K562 (cell line): ENCODE results near the gene DGCR6L. TPM values are rescaled to one million over a fixed set of nuclear protein-coding genes. Genes with fewer than 3 reads are reported as not detected.

Experiments used
- CBX2 ChIP-seq: fragments of 200-600 bp; sonication (generic); IDR thresholded peaks from one replicate; pipeline ENCODE4 v1.6.1; 2012; ENCODE audit warnings: mild to moderate bottlenecking, low read length, inconsistent platforms; ENCODE audit not compliant: insufficient read depth, poor library complexity, severe bottlenecking
- CREM ChIP-seq: IDR thresholded peaks from 2 replicates; pipeline ENCODE4 v1.6.1; 2014; ENCODE audit warnings: antibody characterized with exemption, low read depth
- ETS2 ChIP-seq: IDR thresholded peaks from 2 replicates; pipeline ENCODE4 v1.6.1; 2016; ENCODE audit warnings: borderline replicate concordance, missing genetic modification characterization, mild to moderate bottlenecking, moderate library complexity, missing compliant biosample characterization; ENCODE audit not compliant: poor library complexity, severe bottlenecking
- FOS ChIP-seq: IDR thresholded peaks from 3 replicates; pipeline ENCODE4 v1.6.1; 2011; ENCODE audit not compliant: insufficient read length; ENCODE audit errors: extremely low read depth
- GABPA ChIP-seq: fragments of 200-800 bp; sonication (Bioruptor generic); conservative IDR thresholded peaks from 2 replicates; pipeline ENCODE4 v1.6.1; 2016; ENCODE audit warnings: low read depth, missing genetic modification characterization, missing compliant biosample characterization
- GATA2 ChIP-seq: sonication (generic); formaldehyde crosslinking; IDR thresholded peaks from 2 replicates; pipeline ENCODE4 v1.4.0; 2020; ENCODE audit warnings: mild to moderate bottlenecking, missing genetic modification reagents
- TEAD4 ChIP-seq, 2 experiments: sonication (generic) in 1 of 2; formaldehyde crosslinking in 1 of 2; IDR thresholded peaks; 2 replicates each; pipeline versions ENCODE4 v1.6.1 to v1.8.0; 2012 to 2022; ENCODE audit warnings: borderline replicate concordance in 1 of 2, inconsistent platforms in 1 of 2, low read length in 1 of 2, mild to moderate bottlenecking in 1 of 2, missing genetic modification reagents in 1 of 2
- polyA plus RNA-seq, 8 experiments: library from polyadenylated mRNA; depleted of rRNA in 4 of 8; stranded (reverse) in 5 of 8; unstranded in 3 of 8; fragments of >200 nt; fragmentation: Nextera tagmentation in 2 of 8; fragmentation: Illumina TruSeq in 1 of 8; extraction: Ambion mirVana in 2 of 8; extraction: Trizol in 1 of 8; gene quantifications; 2 replicates each; pipeline versions ENCODE4 v1.2.1 to v1.2.3, GENCODE V29; 2011 to 2014; ENCODE audit warnings: inconsistent platforms in 1 of 8, missing spikeins in 1 of 8
- total RNA-seq, 7 experiments: library from RNA; depleted of rRNA in 6 of 7; stranded (reverse); fragments of >200 nt in 6 of 7; fragmentation: Illumina TruSeq in 2 of 7; extraction: Trizol in 2 of 7; gene quantifications; 2 replicates each; pipeline versions ENCODE4 v1.2.1 to v1.2.3, GENCODE V29; 2011 to 2021; ENCODE audit warnings: low replicate concordance in 1 of 7
- TF ChIP-seq, protein P1 (sequence below): fragments of 200-600 bp; sonication (generic); IDR thresholded peaks from one replicate; pipeline ENCODE4 v1.6.1; 2012; ENCODE audit warnings: mild to moderate bottlenecking, low read depth, low read length, inconsistent platforms
- TF ChIP-seq, protein P2 (sequence below): fragments of 200-800 bp; sonication (Bioruptor generic); IDR thresholded peaks from 2 replicates; pipeline ENCODE4 v1.6.1; 2016; ENCODE audit warnings: missing genetic modification characterization, missing compliant biosample characterization

The DGCR6L gene
- total and polyA plus RNA-seq, 9 of the 15 experiments (the other 6 are each of a cell fraction or from before 2014, with no cell fraction given) = 3.6 to 151 (median 51.0) TPM

DNA sequence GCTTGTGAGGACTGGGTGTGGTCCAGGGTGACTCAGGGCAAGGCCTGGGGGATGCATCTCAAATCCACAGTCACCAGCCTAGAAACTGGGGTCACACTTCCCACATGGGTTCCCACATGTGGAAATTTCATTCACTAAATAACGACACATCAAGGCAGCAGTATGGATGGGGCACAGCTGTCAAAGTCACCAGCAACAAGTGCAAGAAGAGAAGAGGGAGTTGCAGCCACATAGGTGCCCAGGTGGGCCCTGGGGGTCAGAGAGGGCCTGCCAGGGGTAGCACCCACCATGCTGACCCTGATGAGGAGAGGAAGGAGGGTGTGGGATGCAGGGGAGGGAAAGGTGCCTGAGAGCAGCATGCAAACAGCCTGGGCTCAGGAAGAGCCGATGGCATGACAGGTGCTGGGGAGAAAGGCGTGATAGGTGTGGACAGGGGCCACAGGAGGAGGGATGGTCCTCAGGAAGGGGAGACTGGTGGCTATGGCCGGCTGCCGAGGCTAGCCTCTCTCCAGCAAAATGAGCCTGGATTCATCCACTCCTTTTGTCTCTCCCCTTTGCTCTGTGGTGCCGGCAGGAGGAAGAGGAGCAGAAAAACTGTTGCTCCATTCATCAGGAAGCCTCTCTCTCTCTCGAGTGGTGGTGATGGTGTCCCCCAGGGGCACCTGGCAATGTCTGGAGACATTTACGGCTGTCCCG, 22.3 kb downstream of the DGCR6L start (continued):
- TF ChIP-seq, protein P1, sequence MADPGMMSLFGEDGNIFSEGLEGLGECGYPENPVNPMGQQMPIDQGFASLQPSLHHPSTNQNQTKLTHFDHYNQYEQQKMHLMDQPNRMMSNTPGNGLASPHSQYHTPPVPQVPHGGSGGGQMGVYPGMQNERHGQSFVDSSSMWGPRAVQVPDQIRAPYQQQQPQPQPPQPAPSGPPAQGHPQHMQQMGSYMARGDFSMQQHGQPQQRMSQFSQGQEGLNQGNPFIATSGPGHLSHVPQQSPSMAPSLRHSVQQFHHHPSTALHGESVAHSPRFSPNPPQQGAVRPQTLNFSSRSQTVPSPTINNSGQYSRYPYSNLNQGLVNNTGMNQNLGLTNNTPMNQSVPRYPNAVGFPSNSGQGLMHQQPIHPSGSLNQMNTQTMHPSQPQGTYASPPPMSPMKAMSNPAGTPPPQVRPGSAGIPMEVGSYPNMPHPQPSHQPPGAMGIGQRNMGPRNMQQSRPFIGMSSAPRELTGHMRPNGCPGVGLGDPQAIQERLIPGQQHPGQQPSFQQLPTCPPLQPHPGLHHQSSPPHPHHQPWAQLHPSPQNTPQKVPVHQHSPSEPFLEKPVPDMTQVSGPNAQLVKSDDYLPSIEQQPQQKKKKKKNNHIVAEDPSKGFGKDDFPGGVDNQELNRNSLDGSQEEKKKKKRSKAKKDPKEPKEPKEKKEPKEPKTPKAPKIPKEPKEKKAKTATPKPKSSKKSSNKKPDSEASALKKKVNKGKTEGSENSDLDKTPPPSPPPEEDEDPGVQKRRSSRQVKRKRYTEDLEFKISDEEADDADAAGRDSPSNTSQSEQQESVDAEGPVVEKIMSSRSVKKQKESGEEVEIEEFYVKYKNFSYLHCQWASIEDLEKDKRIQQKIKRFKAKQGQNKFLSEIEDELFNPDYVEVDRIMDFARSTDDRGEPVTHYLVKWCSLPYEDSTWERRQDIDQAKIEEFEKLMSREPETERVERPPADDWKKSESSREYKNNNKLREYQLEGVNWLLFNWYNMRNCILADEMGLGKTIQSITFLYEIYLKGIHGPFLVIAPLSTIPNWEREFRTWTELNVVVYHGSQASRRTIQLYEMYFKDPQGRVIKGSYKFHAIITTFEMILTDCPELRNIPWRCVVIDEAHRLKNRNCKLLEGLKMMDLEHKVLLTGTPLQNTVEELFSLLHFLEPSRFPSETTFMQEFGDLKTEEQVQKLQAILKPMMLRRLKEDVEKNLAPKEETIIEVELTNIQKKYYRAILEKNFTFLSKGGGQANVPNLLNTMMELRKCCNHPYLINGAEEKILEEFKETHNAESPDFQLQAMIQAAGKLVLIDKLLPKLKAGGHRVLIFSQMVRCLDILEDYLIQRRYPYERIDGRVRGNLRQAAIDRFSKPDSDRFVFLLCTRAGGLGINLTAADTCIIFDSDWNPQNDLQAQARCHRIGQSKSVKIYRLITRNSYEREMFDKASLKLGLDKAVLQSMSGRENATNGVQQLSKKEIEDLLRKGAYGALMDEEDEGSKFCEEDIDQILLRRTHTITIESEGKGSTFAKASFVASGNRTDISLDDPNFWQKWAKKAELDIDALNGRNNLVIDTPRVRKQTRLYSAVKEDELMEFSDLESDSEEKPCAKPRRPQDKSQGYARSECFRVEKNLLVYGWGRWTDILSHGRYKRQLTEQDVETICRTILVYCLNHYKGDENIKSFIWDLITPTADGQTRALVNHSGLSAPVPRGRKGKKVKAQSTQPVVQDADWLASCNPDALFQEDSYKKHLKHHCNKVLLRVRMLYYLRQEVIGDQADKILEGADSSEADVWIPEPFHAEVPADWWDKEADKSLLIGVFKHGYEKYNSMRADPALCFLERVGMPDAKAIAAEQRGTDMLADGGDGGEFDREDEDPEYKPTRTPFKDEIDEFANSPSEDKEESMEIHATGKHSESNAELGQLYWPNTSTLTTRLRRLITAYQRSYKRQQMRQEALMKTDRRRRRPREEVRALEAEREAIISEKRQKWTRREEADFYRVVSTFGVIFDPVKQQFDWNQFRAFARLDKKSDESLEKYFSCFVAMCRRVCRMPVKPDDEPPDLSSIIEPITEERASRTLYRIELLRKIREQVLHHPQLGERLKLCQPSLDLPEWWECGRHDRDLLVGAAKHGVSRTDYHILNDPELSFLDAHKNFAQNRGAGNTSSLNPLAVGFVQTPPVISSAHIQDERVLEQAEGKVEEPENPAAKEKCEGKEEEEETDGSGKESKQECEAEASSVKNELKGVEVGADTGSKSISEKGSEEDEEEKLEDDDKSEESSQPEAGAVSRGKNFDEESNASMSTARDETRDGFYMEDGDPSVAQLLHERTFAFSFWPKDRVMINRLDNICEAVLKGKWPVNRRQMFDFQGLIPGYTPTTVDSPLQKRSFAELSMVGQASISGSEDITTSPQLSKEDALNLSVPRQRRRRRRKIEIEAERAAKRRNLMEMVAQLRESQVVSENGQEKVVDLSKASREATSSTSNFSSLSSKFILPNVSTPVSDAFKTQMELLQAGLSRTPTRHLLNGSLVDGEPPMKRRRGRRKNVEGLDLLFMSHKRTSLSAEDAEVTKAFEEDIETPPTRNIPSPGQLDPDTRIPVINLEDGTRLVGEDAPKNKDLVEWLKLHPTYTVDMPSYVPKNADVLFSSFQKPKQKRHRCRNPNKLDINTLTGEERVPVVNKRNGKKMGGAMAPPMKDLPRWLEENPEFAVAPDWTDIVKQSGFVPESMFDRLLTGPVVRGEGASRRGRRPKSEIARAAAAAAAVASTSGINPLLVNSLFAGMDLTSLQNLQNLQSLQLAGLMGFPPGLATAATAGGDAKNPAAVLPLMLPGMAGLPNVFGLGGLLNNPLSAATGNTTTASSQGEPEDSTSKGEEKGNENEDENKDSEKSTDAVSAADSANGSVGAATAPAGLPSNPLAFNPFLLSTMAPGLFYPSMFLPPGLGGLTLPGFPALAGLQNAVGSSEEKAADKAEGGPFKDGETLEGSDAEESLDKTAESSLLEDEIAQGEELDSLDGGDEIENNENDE = no peak
- TF ChIP-seq ETS2 (tag) (no peak), GABPA (tag) (no peak), GATA2 (CRISPR knock-in tag) (no peak), TEAD4 (IDR thresholded peaks at IDR 0.05; ENCODE audit: low read length) (no peak), TEAD4 (CRISPR knock-in tag; IDR thresholded peaks at IDR 0.05; ENCODE audit: borderline replicate concordance) (0 out of 2 replicates have a peak, but pooled peaks have one; percentile 73), FOS (no peak), CBX2 (no peak), CREM (no peak)
- TF ChIP-seq, protein P2, sequence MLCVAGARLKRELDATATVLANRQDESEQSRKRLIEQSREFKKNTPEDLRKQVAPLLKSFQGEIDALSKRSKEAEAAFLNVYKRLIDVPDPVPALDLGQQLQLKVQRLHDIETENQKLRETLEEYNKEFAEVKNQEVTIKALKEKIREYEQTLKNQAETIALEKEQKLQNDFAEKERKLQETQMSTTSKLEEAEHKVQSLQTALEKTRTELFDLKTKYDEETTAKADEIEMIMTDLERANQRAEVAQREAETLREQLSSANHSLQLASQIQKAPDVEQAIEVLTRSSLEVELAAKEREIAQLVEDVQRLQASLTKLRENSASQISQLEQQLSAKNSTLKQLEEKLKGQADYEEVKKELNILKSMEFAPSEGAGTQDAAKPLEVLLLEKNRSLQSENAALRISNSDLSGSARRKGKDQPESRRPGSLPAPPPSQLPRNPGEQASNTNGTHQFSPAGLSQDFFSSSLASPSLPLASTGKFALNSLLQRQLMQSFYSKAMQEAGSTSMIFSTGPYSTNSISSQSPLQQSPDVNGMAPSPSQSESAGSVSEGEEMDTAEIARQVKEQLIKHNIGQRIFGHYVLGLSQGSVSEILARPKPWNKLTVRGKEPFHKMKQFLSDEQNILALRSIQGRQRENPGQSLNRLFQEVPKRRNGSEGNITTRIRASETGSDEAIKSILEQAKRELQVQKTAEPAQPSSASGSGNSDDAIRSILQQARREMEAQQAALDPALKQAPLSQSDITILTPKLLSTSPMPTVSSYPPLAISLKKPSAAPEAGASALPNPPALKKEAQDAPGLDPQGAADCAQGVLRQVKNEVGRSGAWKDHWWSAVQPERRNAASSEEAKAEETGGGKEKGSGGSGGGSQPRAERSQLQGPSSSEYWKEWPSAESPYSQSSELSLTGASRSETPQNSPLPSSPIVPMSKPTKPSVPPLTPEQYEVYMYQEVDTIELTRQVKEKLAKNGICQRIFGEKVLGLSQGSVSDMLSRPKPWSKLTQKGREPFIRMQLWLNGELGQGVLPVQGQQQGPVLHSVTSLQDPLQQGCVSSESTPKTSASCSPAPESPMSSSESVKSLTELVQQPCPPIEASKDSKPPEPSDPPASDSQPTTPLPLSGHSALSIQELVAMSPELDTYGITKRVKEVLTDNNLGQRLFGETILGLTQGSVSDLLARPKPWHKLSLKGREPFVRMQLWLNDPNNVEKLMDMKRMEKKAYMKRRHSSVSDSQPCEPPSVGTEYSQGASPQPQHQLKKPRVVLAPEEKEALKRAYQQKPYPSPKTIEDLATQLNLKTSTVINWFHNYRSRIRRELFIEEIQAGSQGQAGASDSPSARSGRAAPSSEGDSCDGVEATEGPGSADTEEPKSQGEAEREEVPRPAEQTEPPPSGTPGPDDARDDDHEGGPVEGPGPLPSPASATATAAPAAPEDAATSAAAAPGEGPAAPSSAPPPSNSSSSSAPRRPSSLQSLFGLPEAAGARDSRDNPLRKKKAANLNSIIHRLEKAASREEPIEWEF = no peak
